A673 (cell line): ENCODE measurements around the gene PIK3IP1. TPM values are rescaled to one million over a fixed set of nuclear protein-coding genes. Genes with fewer than 3 reads are reported as not detected.

ENCODE experiments used
- BruUV-seq: library from RNA; stranded (reverse); fragments of 400-500 nt; replicated peaks from 2 replicates; lab custom pipeline; 2021; lab: Mats Ljungman, UMichigan
- CTCF ChIA-PET: fragments of 300-600 bp; sonication (Branson Sonifier 250); formaldehyde crosslinking; loops from one replicate; lab custom pipeline; 2022; ENCODE audit warnings: antibody characterized with exemption; lab: Charles Lee
- POLR2A ChIA-PET: fragments of 300-600 bp; sonication (Branson Sonifier 250); formaldehyde crosslinking; loops from one replicate; lab custom pipeline; 2022; ENCODE audit warnings: antibody characterized with exemption; ENCODE audit not compliant: low non-redundant PET; lab: Charles Lee
- DNase-seq: peaks from one replicate; pipeline ENCODE4 v3.0.0-alpha.2; 2015; ENCODE audit warnings: low spot score
- H3K27ac ChIP-seq: fragments of 200-600 bp; sonication (generic); 2 replicates; pipeline ENCODE4 v1.5.1; 2016; ENCODE audit warnings: mixed run types, low read depth, mild to moderate bottlenecking, mixed read lengths, antibody characterized with exemption, low read length; ENCODE audit not compliant: poor library complexity, severe bottlenecking
- H3K27me3 ChIP-seq: fragments of 200-600 bp; sonication (generic); replicated peaks from 2 replicates; pipeline ENCODE4 v1.6.1; 2017; ENCODE audit warnings: mixed run types, low read depth, mild to moderate bottlenecking, mixed read lengths, antibody characterized with exemption, low read length; ENCODE audit not compliant: insufficient read depth, poor library complexity
- H3K36me3 ChIP-seq: fragments of 200-600 bp; sonication (generic); 2 replicates; pipeline ENCODE4 v1.6.1; 2016; ENCODE audit warnings: mixed run types, mild to moderate bottlenecking, mixed read lengths, antibody characterized with exemption, low read length; ENCODE audit not compliant: insufficient read depth, poor library complexity, severe bottlenecking
- H3K4me1 ChIP-seq: fragments of 200-600 bp; sonication (generic); 2 replicates; pipeline ENCODE4 v1.6.1; 2017; ENCODE audit warnings: mixed run types, mild to moderate bottlenecking, mixed read lengths, antibody characterized with exemption, low read length; ENCODE audit not compliant: insufficient read depth, poor library complexity, severe bottlenecking
- H3K4me3 ChIP-seq: fragments of 200-600 bp; sonication (generic); 2 replicates; pipeline ENCODE4 v1.5.1; 2016; ENCODE audit warnings: low read depth, mixed run types, mild to moderate bottlenecking, mixed read lengths, low read length; ENCODE audit not compliant: poor library complexity, severe bottlenecking
- H3K9me3 ChIP-seq: fragments of 200-600 bp; sonication (generic); 2 replicates; pipeline ENCODE4 v1.6.1; 2016; ENCODE audit warnings: mixed run types, low read depth, mild to moderate bottlenecking, mixed read lengths, antibody characterized with exemption, low read length; ENCODE audit not compliant: poor library complexity, severe bottlenecking
- EZH2 ChIP-seq: fragments of 200-600 bp; sonication (generic); IDR thresholded peaks from 2 replicates; pipeline ENCODE4 v1.6.1; 2017; ENCODE audit warnings: borderline replicate concordance, low read depth, mild to moderate bottlenecking, mixed read lengths, antibody characterized with exemption, low read length; ENCODE audit not compliant: poor library complexity, severe bottlenecking
- intact Hi-C: fragments of 100-400 bp; cut with micrococcal nuclease; formaldehyde crosslinking; loops from one replicate; pipeline ENCODE4 v1.10.0; 2022; ENCODE audit not compliant: unreplicated experiment
- total RNA-seq: library from RNA; stranded (reverse); gene quantifications from 2 replicates; pipeline ENCODE4 v1.2.3, GENCODE V29; 2021
- TF ChIP-seq, protein P1 (sequence below): fragments of 300-800, 200-600 bp; sonication (generic); conservative IDR thresholded peaks from 2 replicates; pipeline ENCODE4 v1.5.1; 2017; ENCODE audit warnings: low read depth, mild to moderate bottlenecking, antibody characterized with exemption, low read length, moderate library complexity, mixed read lengths

PIK3IP1 gene
- total RNA-seq, 1 experiment from 2014 or later = 0.24 TPM

GRCh38 chr22:31328544-31328960 is 36.3 kb upstream of the PIK3IP1 start:
- Histone ChIP-seq H3K4me3 (no peak overlapping the region), H3K9me3 (no peaks in the 10 kb centered on the region), H3K36me3 (peaks cover 79% of the 10 kb centered on the region), H3K4me1 (no peaks in the 10 kb centered on the region), H3K27ac (no peak overlapping the region), H3K27me3 (no peaks in the 10 kb centered on the region)
- no TSS peak for BruUV-seq
- intact Hi-C loops = no loop called here
- TF ChIP-seq, protein P1, sequence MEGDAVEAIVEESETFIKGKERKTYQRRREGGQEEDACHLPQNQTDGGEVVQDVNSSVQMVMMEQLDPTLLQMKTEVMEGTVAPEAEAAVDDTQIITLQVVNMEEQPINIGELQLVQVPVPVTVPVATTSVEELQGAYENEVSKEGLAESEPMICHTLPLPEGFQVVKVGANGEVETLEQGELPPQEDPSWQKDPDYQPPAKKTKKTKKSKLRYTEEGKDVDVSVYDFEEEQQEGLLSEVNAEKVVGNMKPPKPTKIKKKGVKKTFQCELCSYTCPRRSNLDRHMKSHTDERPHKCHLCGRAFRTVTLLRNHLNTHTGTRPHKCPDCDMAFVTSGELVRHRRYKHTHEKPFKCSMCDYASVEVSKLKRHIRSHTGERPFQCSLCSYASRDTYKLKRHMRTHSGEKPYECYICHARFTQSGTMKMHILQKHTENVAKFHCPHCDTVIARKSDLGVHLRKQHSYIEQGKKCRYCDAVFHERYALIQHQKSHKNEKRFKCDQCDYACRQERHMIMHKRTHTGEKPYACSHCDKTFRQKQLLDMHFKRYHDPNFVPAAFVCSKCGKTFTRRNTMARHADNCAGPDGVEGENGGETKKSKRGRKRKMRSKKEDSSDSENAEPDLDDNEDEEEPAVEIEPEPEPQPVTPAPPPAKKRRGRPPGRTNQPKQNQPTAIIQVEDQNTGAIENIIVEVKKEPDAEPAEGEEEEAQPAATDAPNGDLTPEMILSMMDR = no peak
- no peak for TF ChIP-seq EZH2
- ChIA-PET CTCF (no interaction called here), POLR2A (interaction anchor here (0.6 kb wide), 1 partner anchor 18 kb away, joined by 3 read pairs; no protein-coding TSS in a partner anchor)
- DNase-seq = no peak

- DNase-seq = no peak
- BruUV-seq = no TSS peak
- TF ChIP-seq EZH2 = no peak
- TF ChIP-seq, protein P1 = no peak
- Histone ChIP-seq H3K27ac (no peak overlapping the region), H3K27me3 (no peaks in the 10 kb centered on the region), H3K9me3 (no peaks in the 10 kb centered on the region), H3K4me3 (no peak overlapping the region), H3K36me3 (peaks cover 73% of the 10 kb centered on the region), H3K4me1 (no peaks in the 10 kb centered on the region)
- POLR2A ChIA-PET = interaction anchor here (0.6 kb wide), 1 partner anchor 17 kb away, joined by 3 read pairs; no protein-coding TSS in a partner anchor
- CTCF ChIA-PET = no interaction called here
- intact Hi-C loops = no loop called here
Observed at GRCh38 chr22:31327806-31328543, 35.7 kb upstream of the PIK3IP1 start.

GRCh38 chr22:31326877-31327276 is 34.6 kb upstream of the PIK3IP1 start:
- Histone ChIP-seq H3K4me1 (no peaks in the 10 kb centered on the region), H3K36me3 (peaks cover 63% of the 10 kb centered on the region), H3K27me3 (no peaks in the 10 kb centered on the region), H3K9me3 (no peaks in the 10 kb centered on the region), H3K27ac (no peak overlapping the region), H3K4me3 (no peak overlapping the region)
- ChIA-PET CTCF (no interaction called here), POLR2A (no interaction called here)
- no peak for TF ChIP-seq EZH2
- TF ChIP-seq, protein P1 = no peak
- no TSS peak for BruUV-seq
- intact Hi-C loops = no loop called here
- no peak for DNase-seq
